ENCODE measurements around the gene ARL4D. TPM values are rescaled to one million over a fixed set of nuclear protein-coding genes. Genes with fewer than 3 reads are reported as not detected.

The ARL4D gene
- total RNA-seq, 1 experiment from 2014 or later = 19.9 TPM

- TF ChIP-seq CTCF (IDR thresholded peaks at IDR 0.05; ENCODE audit: insufficient read depth in 1 of 2, low read depth in 1 of 2, low read length in 1 of 2, severe bottlenecking in 1 of 2, unreplicated experiment in 1 of 2) = no peak
- DNase-seq = no peak
- H3K9me3 ChIP-seq = peaks cover 35% of the 10 kb centered on the region
- BruUV-seq (replicated peaks) = no TSS peak
- H3K4me3 ChIP-seq (ENCODE audit: low read depth, low read length) = no peak overlapping the region
- Mint-ChIP-seq H3K9me3 (ENCODE audit: unreplicated experiment) (peaks cover 33% of the 10 kb centered on the region), H3K27ac (ENCODE audit: unreplicated experiment) (no peak overlapping the region), H3K36me3 (ENCODE audit: insufficient read depth, unreplicated experiment) (peaks cover 75% of the 10 kb centered on the region), H3K4me3 (ENCODE audit: unreplicated experiment) (no peak overlapping the region), H3K27me3 (ENCODE audit: insufficient read depth, unreplicated experiment) (no peaks in the 10 kb centered on the region), H3K4me1 (ENCODE audit: low read depth, unreplicated experiment) (peaks cover 7% of the 10 kb centered on the region)
- H3K4me1 ChIP-seq = peaks cover 36% of the 10 kb centered on the region
- intact Hi-C loops (cut with micrococcal nuclease; ENCODE audit: unreplicated experiment) = no loop called here
- POLR2A ChIA-PET = interaction anchor here (0.6 to 1.7 kb wide), 3 partner anchors 9 to 16 kb away, joined by 3 to 6 read pairs (median 6); no protein-coding TSS in a partner anchor
- H3K27me3 ChIP-seq (replicated peaks; ENCODE audit: control insufficient read depth, insufficient read depth, low read length) = no peaks in the 10 kb centered on the region
- H3K36me3 ChIP-seq (ENCODE audit: control insufficient read depth, insufficient read depth, low read length) = peaks cover 6% of the 10 kb centered on the region
- CTCF ChIA-PET = no interaction called here
These were observed 47.1 kb upstream of the ARL4D start for GRCh38 chr17:43351691-43352090.

- Mint-ChIP-seq H3K36me3 (ENCODE audit: insufficient read depth, unreplicated experiment) (peaks cover 64% of the 10 kb centered on the region), H3K4me3 (ENCODE audit: unreplicated experiment) (no peak overlapping the region), H3K27me3 (ENCODE audit: insufficient read depth, unreplicated experiment) (no peaks in the 10 kb centered on the region), H3K27ac (ENCODE audit: unreplicated experiment) (no peak overlapping the region), H3K4me1 (ENCODE audit: low read depth, unreplicated experiment) (peaks cover 8% of the 10 kb centered on the region), H3K9me3 (ENCODE audit: unreplicated experiment) (peaks cover 23% of the 10 kb centered on the region)
- Histone ChIP-seq H3K9me3 (peaks cover 25% of the 10 kb centered on the region), H3K4me3 (ENCODE audit: low read depth, low read length) (no peak overlapping the region), H3K4me1 (peaks cover 36% of the 10 kb centered on the region), H3K27me3 (replicated peaks; ENCODE audit: control insufficient read depth, insufficient read depth, low read length) (no peaks in the 10 kb centered on the region), H3K36me3 (ENCODE audit: control insufficient read depth, insufficient read depth, low read length) (peaks cover 5% of the 10 kb centered on the region)
- no peak for TF ChIP-seq CTCF (IDR thresholded peaks at IDR 0.05; ENCODE audit: insufficient read depth in 1 of 2, low read depth in 1 of 2, low read length in 1 of 2, severe bottlenecking in 1 of 2, unreplicated experiment in 1 of 2)
- intact Hi-C loops (cut with micrococcal nuclease; ENCODE audit: unreplicated experiment) = no loop called here
- no peak for DNase-seq
- CTCF ChIA-PET = no interaction called here
- POLR2A ChIA-PET = interaction anchor here (0.5 to 1.7 kb wide), 3 partner anchors 8 to 21 kb away, joined by 6 read pairs; no protein-coding TSS in a partner anchor
- no TSS peak for BruUV-seq (replicated peaks)
These were observed 46.0 kb upstream of the ARL4D start for GRCh38 chr17:43352579-43353331.

GRCh38 chr17:43353393-43353792 is 45.4 kb upstream of the ARL4D start:
- POLR2A ChIA-PET = interaction anchor here (0.5 to 1.7 kb wide), 3 partner anchors 7 to 22 kb away, joined by 6 read pairs; no protein-coding TSS in a partner anchor
- CTCF ChIA-PET = no interaction called here
- H3K4me1 Mint-ChIP-seq (ENCODE audit: low read depth, unreplicated experiment) = peaks cover 15% of the 10 kb centered on the region

More at GRCh38 chr17:43353393-43353792, 45.4 kb upstream of the ARL4D start:
- no TSS peak for BruUV-seq (replicated peaks)
- intact Hi-C loops (cut with micrococcal nuclease; ENCODE audit: unreplicated experiment) = no loop called here
- H3K9me3 Mint-ChIP-seq (ENCODE audit: unreplicated experiment) = peaks cover 16% of the 10 kb centered on the region
- no peak overlapping the region for H3K4me3 Mint-ChIP-seq (ENCODE audit: unreplicated experiment)
- no peak overlapping the region for H3K27ac Mint-ChIP-seq (ENCODE audit: unreplicated experiment)
- H3K4me3 ChIP-seq (ENCODE audit: low read depth, low read length) = no peak overlapping the region
- peaks cover 64% of the 10 kb centered on the region for H3K36me3 Mint-ChIP-seq (ENCODE audit: insufficient read depth, unreplicated experiment)
- H3K36me3 ChIP-seq (ENCODE audit: control insufficient read depth, insufficient read depth, low read length) = peaks cover 5% of the 10 kb centered on the region
- no peak for TF ChIP-seq CTCF (IDR thresholded peaks at IDR 0.05; ENCODE audit: insufficient read depth in 1 of 2, low read depth in 1 of 2, low read length in 1 of 2, severe bottlenecking in 1 of 2, unreplicated experiment in 1 of 2)
- H3K4me1 ChIP-seq = peaks cover 36% of the 10 kb centered on the region
- DNase-seq = no peak
- H3K27me3 Mint-ChIP-seq (ENCODE audit: insufficient read depth, unreplicated experiment) = no peaks in the 10 kb centered on the region
- no peaks in the 10 kb centered on the region for H3K27me3 ChIP-seq (replicated peaks; ENCODE audit: control insufficient read depth, insufficient read depth, low read length)
- H3K9me3 ChIP-seq = peaks cover 20% of the 10 kb centered on the region

All from Caco-2 (cell line).